K562 (cell line): ENCODE measurements around the gene TAAR1. TPM values are rescaled to one million over a fixed set of nuclear protein-coding genes. Genes with fewer than 3 reads are reported as not detected.

ENCODE experiments used
- ATAC-seq: fragments of 200-7000 bp; cut with Tn5 transposase; 3 replicates; pipeline ENCODE4 v1.9.1; 2020; ENCODE audit warnings: moderate library complexity
- BruUV-seq: library from RNA; stranded (reverse); fragments of 400-500 nt; replicated peaks from 2 replicates; lab custom pipeline; 2021; lab: Mats Ljungman, UMichigan
- CTCF ChIA-PET: fragments of 300-600 bp; formaldehyde crosslinking; extraction: SDS; loops from one replicate; lab custom pipeline; 2021; ENCODE audit warnings: low intra/inter-chr PET ratio; lab: Yijun Ruan, JAX
- POLR2A ChIA-PET: fragments of 300-600, 350-650 bp; sonication (Branson Sonifier 250); formaldehyde crosslinking; extraction: SDS; loops from one replicate; lab custom pipeline; 2021; ENCODE audit warnings: antibody characterized with exemption, inconsistent platforms; lab: Yijun Ruan, JAX
- DNase-seq, 4 experiments: peaks; one replicate each; pipeline versions ENCODE4 v3.0.0 to v3.0.0-alpha.2; 2011 to 2018; ENCODE audit warnings: low spot score in 3 of 4, mixed read lengths in 3 of 4; ENCODE audit errors: extremely low read depth in 1 of 4
- FAIRE-seq: peaks from 2 replicates; lab custom pipeline; 2011; peaks lifted over from hg19 to GRCh38; lab: Jason Lieb, UNC
- H2AFZ ChIP-seq: 2 replicates; pipeline ENCODE4 v1.6.0; 2011; ENCODE audit warnings: low read depth, low read length, control low read depth, inconsistent platforms
- H3K27ac ChIP-seq: fragments of 200-600 bp; 3 replicates; pipeline ENCODE4 v1.8.0; 2011; ENCODE audit warnings: low read depth, mild to moderate bottlenecking, control low read depth, inconsistent platforms, low read length, moderate library complexity, mixed read lengths; ENCODE audit errors: extremely low read depth
- H3K27me3 ChIP-seq, 2 experiments: fragments of 300-600 bp in 1 of 2; 2 replicates in 1 of 2; 3 replicates in 1 of 2; pipeline versions ENCODE4 v1.6.0 to v1.8.0; 2011; ENCODE audit warnings: inconsistent platforms in 2 of 2, low read length in 2 of 2, mild to moderate bottlenecking in 1 of 2, mixed read lengths in 1 of 2, moderate library complexity in 1 of 2; ENCODE audit not compliant: control insufficient read depth in 2 of 2, insufficient read depth in 2 of 2
- H3K36me3 ChIP-seq: fragments of 300-600 bp; 3 replicates; pipeline ENCODE4 v1.8.0; 2011; ENCODE audit warnings: mild to moderate bottlenecking, low read length, inconsistent platforms; ENCODE audit not compliant: control insufficient read depth, insufficient read depth
- H3K4me1 ChIP-seq, 2 experiments: fragments of 200-600 bp in 1 of 2; replicated peaks in 1 of 2; 2 replicates in 1 of 2; 3 replicates in 1 of 2; pipeline versions ENCODE4 v1.5.1 to v1.8.0; 2011; ENCODE audit warnings: inconsistent platforms in 2 of 2, low read length in 2 of 2, mild to moderate bottlenecking in 1 of 2, mixed read lengths in 1 of 2, moderate library complexity in 1 of 2; ENCODE audit not compliant: control insufficient read depth in 2 of 2, insufficient read depth in 2 of 2
- H3K4me2 ChIP-seq: 2 replicates; pipeline ENCODE4 v1.6.1; 2011; ENCODE audit warnings: low read length, control low read depth, inconsistent platforms, mixed read lengths; ENCODE audit not compliant: insufficient read depth
- H3K4me3 ChIP-seq: fragments of 200-600 bp; sonication (generic), shearing (Covaris generic); 2 replicates; pipeline ENCODE4 v1.5.1; 2016; ENCODE audit warnings: control low read depth, inconsistent platforms
- H3K79me2 ChIP-seq: fragments of 200-600 bp; 3 replicates; pipeline ENCODE4 v1.8.0; 2011; ENCODE audit warnings: low read length, inconsistent platforms; ENCODE audit not compliant: control insufficient read depth, insufficient read depth
- H3K9ac ChIP-seq, 2 experiments: 2 replicates each; pipeline versions ENCODE4 v1.6.0 to v1.6.1; 2011; ENCODE audit warnings: low read depth in 2 of 2, low read length in 2 of 2, control low read depth in 1 of 2, inconsistent platforms in 1 of 2, mild to moderate bottlenecking in 1 of 2, mixed read lengths in 1 of 2; ENCODE audit not compliant: insufficient read depth in 1 of 2
- H3K9me1 ChIP-seq: one replicate; pipeline ENCODE4 v1.6.0; 2011; ENCODE audit warnings: inconsistent platforms, mild to moderate bottlenecking, low read length, moderate library complexity; ENCODE audit not compliant: control insufficient read depth, insufficient read depth
- H3K9me3 ChIP-seq: replicated peaks from 2 replicates; pipeline ENCODE4 v1.5.1; 2011; ENCODE audit warnings: low read depth, low read length, inconsistent platforms; ENCODE audit not compliant: control insufficient read depth, insufficient read depth
- H4K20me1 ChIP-seq: replicated peaks from 2 replicates; pipeline ENCODE4 v1.6.1; 2011; ENCODE audit warnings: low read length, inconsistent platforms, mixed read lengths; ENCODE audit not compliant: control insufficient read depth, insufficient read depth
- ARID3B ChIP-seq: fragments of 250-450 bp; sonication (Bioruptor Pico); IDR thresholded peaks from 2 replicates; pipeline ENCODE4 v1.4.0; 2020; ENCODE audit warnings: borderline replicate concordance
- ATF7 ChIP-seq: fragments of 450-650 bp; IDR thresholded peaks from 2 replicates; pipeline ENCODE4 v1.7.1; 2014; ENCODE audit warnings: mild to moderate bottlenecking, moderate library complexity
- CREM ChIP-seq: IDR thresholded peaks from 2 replicates; pipeline ENCODE4 v1.6.1; 2014; ENCODE audit warnings: antibody characterized with exemption, low read depth
- E2F8 ChIP-seq: fragments of 450-650 bp; IDR thresholded peaks from 2 replicates; pipeline ENCODE4 v1.7.1; 2018; ENCODE audit warnings: mild to moderate bottlenecking, low read depth; ENCODE audit not compliant: partially characterized antibody
- MTA2 ChIP-seq: fragments of 450-650 bp; IDR thresholded peaks from 2 replicates; pipeline ENCODE4 v1.6.1; 2016; ENCODE audit warnings: low read depth
- NEUROD1 ChIP-seq: fragments of 150-350 bp; IDR thresholded peaks from 2 replicates; pipeline ENCODE4 v1.6.1; 2014; ENCODE audit warnings: borderline replicate concordance, low read length, low read depth; ENCODE audit not compliant: partially characterized antibody
- NONO ChIP-seq, 2 experiments: fragments of 200-400 bp in 1 of 2; fragments of 450-650 bp in 1 of 2; formaldehyde crosslinking in 1 of 2; IDR thresholded peaks; 2 replicates each; pipeline ENCODE4 v1.6.1; 2017; ENCODE audit warnings: low read depth in 2 of 2, mild to moderate bottlenecking in 2 of 2, moderate library complexity in 2 of 2, low read length in 1 of 2
- TGIF2 ChIP-seq: sonication (generic); formaldehyde crosslinking; IDR thresholded peaks from 2 replicates; pipeline ENCODE4 v1.8.1; 2022; ENCODE audit warnings: mild to moderate bottlenecking, missing genetic modification reagents, moderate library complexity
- ZFP91 ChIP-seq: sonication (generic); formaldehyde crosslinking; IDR thresholded peaks from 2 replicates; pipeline ENCODE4 v1.8.0; 2022; ENCODE audit warnings: mild to moderate bottlenecking, missing genetic modification reagents
- ZKSCAN1 ChIP-seq: fragments of 150-350 bp; IDR thresholded peaks from 2 replicates; pipeline ENCODE4 v1.6.1; 2016; ENCODE audit warnings: low read depth, low read length
- ZKSCAN3 ChIP-seq: fragments of 250-450 bp; sonication (Bioruptor Pico); IDR thresholded peaks from 2 replicates; pipeline ENCODE4 v1.4.0; 2020
- ZNF165 ChIP-seq: fragments of 250-450 bp; sonication (Bioruptor Pico); IDR thresholded peaks from 2 replicates; pipeline ENCODE4 v1.4.0; 2020; ENCODE audit warnings: borderline replicate concordance
- ZNF431 ChIP-seq: sonication (generic); formaldehyde crosslinking; IDR thresholded peaks from 2 replicates; pipeline ENCODE4 v1.8.0; 2022; ENCODE audit warnings: mild to moderate bottlenecking, missing genetic modification reagents
- WGBS: fragments of 100-300 bp; shearing (Covaris generic); methylation state at CpG from one replicate; pipeline ENCODE4 v1.1.6; 2016; ENCODE audit warnings: low coverage, mixed read lengths; ENCODE audit not compliant: insufficient coverage; ENCODE audit errors: missing lambda C conversion rate; 5-methylcytosine and 5-hydroxymethylcytosine counted together
- in situ Hi-C: fragments of 300-500 bp; cut with MboI; formaldehyde crosslinking; loops from 4 replicates; pipeline ENCODE4 v1.15.0; 2018; ENCODE audit warnings: inconsistent platforms, mixed read lengths
- intact Hi-C: fragments of 100-400 bp; cut with micrococcal nuclease; formaldehyde crosslinking; loops from 2 replicates; pipeline ENCODE4 v1.14.2; 2022
- polyA plus RNA-seq, 8 experiments: library from polyadenylated mRNA; depleted of rRNA in 4 of 8; stranded (reverse) in 5 of 8; unstranded in 3 of 8; fragments of >200 nt; fragmentation: Nextera tagmentation in 2 of 8; fragmentation: Illumina TruSeq in 1 of 8; extraction: Ambion mirVana in 2 of 8; extraction: Trizol in 1 of 8; gene quantifications; 2 replicates each; pipeline versions ENCODE4 v1.2.1 to v1.2.3, GENCODE V29; 2011 to 2014; ENCODE audit warnings: inconsistent platforms in 1 of 8, missing spikeins in 1 of 8
- total RNA-seq, 7 experiments: library from RNA; depleted of rRNA in 6 of 7; stranded (reverse); fragments of >200 nt in 6 of 7; fragmentation: Illumina TruSeq in 2 of 7; extraction: Trizol in 2 of 7; gene quantifications; 2 replicates each; pipeline versions ENCODE4 v1.2.1 to v1.2.3, GENCODE V29; 2011 to 2021; ENCODE audit warnings: low replicate concordance in 1 of 7
- TF ChIP-seq, protein P1 (sequence below): sonication (generic); formaldehyde crosslinking; IDR thresholded peaks from 2 replicates; pipeline ENCODE4 v1.8.1; 2023; ENCODE audit warnings: mild to moderate bottlenecking, missing genetic modification reagents

Gene TAAR1
- total and polyA plus RNA-seq, 9 of the 15 experiments (the other 6 are each of a cell fraction or from before 2014, with no cell fraction given) = not detected

GRCh38 chr6:132648828-132649227, 10.2 kb downstream of the TAAR1 start:
- no peak overlapping the region for H3K4me2 ChIP-seq
- TF ChIP-seq NONO (IDR thresholded peaks at IDR 0.05; ENCODE audit: low read depth in 2 of 2, low read length in 1 of 2) = no peak
- no peak for TF ChIP-seq CREM
- TF ChIP-seq NEUROD1 = no peak
- TF ChIP-seq ZKSCAN1 = no peak
- TF ChIP-seq ZFP91 (CRISPR knock-in tag) = no peak
- no peak for TF ChIP-seq E2F8
- no peak for TF ChIP-seq TGIF2
- TF ChIP-seq ZKSCAN3 (CRISPR knock-in tag) = no peak
- TF ChIP-seq MTA2 = no peak
- TF ChIP-seq, protein P1, sequence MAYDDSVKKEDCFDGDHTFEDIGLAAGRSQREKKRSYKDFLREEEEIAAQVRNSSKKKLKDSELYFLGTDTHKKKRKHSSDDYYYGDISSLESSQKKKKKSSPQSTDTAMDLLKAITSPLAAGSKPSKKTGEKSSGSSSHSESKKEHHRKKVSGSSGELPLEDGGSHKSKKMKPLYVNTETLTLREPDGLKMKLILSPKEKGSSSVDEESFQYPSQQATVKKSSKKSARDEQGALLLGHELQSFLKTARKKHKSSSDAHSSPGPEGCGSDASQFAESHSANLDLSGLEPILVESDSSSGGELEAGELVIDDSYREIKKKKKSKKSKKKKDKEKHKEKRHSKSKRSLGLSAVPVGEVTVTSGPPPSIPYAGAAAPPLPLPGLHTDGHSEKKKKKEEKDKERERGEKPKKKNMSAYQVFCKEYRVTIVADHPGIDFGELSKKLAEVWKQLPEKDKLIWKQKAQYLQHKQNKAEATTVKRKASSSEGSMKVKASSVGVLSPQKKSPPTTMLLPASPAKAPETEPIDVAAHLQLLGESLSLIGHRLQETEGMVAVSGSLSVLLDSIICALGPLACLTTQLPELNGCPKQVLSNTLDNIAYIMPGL = no peak
- TF ChIP-seq ATF7 = no peak
- no peak for TF ChIP-seq ARID3B
- no peak for TF ChIP-seq ZNF165 (CRISPR knock-in tag)
- TF ChIP-seq ZNF431 (CRISPR knock-in tag) = no peak

More at GRCh38 chr6:132648828-132649227, 10.2 kb downstream of the TAAR1 start:
- no peaks in the 10 kb centered on the region for H3K36me3 ChIP-seq
- H3K79me2 ChIP-seq = no peaks in the 10 kb centered on the region
- intact Hi-C loops (no loop called here), in situ Hi-C loops (no loop called here)
- H3K9ac ChIP-seq = no peak overlapping the region
- no peak for FAIRE-seq
- DNase-seq = no peak
- no peak overlapping the region for H3K27ac ChIP-seq
- no peaks in the 10 kb centered on the region for H3K27me3 ChIP-seq
- ATAC-seq = no peak
- no peak overlapping the region for H2AFZ ChIP-seq
- H4K20me1 ChIP-seq = no peaks in the 10 kb centered on the region
- no peaks in the 10 kb centered on the region for H3K4me1 ChIP-seq
- H3K9me1 ChIP-seq = no peaks in the 10 kb centered on the region
- POLR2A ChIA-PET = interaction anchor here (0.7 to 0.9 kb wide), 2 partner anchors 166 to 311 kb away, joined by 3 read pairs; partner anchors contain the start of gene RPS12
- H3K4me3 ChIP-seq = no peak overlapping the region
- BruUV-seq = no TSS peak
- no peaks in the 10 kb centered on the region for H3K9me3 ChIP-seq
- CTCF ChIA-PET = no interaction called here
- 0% methylated on average over 2 of the region's 2 CpGs for WGBS
